Measurements from ENCODE around the gene MRPL50.
A peak's percentile ranks its signal among the peaks of the same experiment; 100 is the strongest.
"Not testable (repeated sequence)": the region's sequence is repeated elsewhere in the genome, so short reads cannot be mapped to it uniquely, and the experiment has no call there.

The MRPL50 gene

DNA sequence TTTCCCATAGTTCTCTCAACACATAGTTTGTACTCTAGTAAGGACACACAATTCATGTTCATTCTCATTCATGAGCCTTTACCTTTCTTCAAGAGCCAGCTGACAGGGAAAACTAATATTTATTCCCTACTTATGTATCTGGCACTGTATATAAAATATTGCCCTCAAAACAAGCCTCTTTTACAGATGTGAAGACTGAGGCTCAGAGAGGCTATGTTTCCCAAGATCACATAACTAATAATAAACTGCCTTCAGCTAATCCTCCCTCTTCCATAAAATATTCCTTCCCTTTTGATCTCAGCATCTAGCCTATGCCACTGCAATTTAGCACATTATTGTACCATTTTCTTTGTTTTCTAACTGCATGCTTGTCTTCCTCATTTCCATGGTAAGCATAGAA is 19.0 kb upstream of the MRPL50 start:
- no peak for DNase-seq

DNA sequence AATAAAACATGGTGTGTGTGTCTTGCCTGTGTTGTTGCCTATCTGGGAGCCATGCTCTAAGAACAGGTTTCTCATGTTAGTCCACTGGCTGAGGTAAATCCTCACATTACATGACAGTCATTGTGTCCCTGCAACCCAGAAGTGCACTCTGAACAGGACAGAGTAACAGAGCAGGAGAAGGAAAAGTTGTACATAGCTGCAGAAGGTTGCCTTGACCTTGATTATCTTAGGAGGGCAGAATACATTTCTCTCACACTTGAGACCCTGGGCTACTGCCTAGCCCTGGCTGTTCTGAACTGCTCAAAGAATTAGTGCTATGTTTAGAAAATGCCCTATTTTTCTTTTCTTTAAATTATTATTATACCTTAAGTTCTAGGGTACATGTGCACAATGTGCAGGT is 17.2 kb upstream of the MRPL50 start:
- no peak for DNase-seq

DNA sequence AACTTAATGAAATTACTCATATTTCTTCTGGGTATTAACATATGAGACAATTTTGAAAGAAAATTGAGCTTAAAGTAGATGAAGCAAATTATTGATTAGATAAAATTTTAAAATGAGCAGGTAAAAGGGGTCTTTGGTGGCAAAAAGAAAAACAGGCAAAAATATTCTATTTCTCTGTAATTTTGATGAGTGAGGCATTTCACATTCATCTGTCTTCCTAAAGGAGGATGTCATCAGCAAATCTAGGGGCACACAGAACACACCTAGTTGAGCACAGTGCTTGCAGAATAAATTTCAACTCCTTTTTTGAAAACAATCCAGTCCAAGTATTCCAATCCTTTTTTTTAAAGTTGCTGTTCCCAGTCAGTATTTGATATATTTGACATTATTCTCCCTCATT is 16.4 kb upstream of the MRPL50 start:
- no peak for DNase-seq

DNA sequence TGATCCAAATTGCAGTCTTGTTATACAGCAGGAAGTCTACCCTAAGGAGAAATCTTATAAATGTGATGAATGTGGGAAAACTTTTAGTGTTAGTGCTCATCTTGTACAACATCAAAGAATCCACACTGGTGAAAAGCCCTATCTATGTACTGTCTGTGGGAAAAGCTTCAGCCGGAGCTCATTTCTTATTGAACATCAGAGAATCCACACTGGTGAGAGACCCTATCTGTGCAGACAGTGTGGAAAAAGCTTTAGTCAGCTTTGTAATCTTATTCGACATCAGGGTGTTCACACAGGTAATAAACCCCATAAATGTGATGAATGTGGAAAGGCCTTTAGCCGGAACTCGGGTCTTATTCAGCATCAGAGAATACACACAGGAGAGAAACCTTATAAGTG is 10.7 kb upstream of the MRPL50 start:
- DNase-seq = no peak

DNA sequence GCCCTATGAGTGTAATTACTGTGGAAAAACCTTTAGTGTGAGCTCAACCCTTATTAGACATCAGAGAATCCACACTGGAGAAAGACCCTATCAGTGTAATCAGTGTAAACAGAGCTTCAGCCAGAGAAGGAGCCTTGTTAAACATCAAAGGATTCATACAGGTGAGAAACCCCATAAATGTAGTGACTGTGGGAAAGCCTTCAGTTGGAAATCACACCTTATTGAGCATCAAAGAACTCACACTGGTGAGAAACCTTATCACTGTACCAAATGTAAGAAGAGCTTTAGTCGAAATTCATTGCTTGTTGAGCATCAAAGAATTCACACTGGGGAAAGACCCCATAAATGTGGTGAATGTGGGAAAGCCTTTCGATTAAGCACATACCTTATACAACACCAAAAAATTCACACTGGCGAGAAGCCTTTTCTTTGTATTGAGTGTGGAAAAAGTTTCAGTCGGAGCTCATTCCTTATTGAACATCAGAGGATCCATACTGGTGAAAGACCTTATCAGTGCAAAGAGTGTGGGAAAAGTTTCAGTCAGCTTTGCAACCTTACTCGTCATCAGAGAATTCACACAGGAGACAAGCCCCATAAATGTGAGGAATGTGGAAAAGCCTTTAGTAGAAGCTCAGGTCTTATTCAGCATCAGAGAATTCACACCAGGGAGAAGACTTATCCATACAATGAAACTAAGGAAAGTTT is 10.1 kb upstream of the MRPL50 start:
- no peak for DNase-seq

DNA sequence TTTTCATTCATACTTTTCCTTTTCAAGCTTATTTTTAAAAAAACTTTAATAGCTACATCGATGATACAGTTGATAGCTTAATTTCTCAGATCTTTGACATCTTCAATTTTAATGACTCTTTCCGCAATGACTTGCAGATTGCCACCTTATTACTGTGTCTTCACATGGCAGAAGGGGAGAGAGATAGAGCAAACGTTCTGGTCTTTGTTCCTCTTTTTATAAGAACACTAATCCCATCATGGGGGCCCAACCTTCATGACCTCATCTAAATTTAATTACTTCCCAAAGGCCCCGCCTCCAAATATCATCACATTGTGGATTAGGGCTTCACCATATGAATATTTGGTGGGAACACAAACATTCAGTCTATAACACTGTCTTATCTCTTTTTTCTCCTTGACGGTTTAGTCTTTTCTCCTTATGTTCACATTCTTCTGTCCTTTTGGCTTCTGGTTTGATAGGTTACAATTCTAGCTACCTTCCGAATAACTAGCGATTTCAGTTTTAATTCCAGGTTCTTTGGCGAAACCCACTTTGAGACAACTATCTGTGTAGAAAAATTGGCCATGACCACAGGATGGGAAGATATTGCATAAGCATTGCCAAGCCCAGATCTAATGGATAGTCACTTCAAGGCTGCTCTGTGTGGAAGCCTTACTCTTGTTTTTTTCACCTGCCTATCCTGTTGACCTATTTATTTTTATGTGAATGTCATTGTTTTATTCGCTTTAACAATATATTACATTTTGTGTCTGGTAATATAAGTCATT is 5.3 kb upstream of the MRPL50 start:
- no peak for DNase-seq

DNA sequence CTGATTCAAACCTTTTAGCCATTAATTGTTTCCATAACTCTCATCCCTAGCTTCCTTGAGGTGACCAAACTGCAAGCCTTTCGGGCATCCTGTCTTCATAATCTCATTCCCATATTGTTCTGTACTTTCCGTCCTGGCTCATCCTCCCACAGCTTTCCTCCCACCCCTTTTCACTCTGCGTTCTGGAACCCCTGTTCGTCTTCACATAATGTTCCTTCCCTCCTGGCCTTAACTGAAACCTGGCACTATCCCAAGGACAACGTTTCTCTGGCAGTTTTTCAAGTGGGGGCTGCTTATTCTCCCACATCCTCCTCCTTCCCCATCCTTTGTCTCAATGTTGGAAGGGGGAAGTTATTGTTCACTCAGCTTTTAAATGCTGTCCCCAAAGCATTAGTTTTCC is 1.7 kb upstream of the MRPL50 start:
- no peak for DNase-seq

DNA sequence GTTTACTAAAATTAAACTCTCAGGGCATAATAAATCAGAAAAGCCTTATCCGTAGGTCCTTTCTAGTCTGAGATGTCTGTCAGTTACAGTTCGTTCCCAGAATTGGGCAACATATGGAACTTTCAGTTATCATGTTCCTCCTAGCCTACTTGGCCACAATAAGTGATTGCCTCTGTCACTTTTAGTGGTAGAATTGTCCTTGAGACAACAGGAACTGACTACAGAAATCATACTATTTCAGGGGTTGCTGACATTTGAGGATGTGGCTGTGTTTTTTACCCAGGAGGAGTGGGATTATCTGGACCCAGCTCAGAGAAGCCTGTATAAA is 1.2 kb upstream of the MRPL50 start:
- DNase-seq = peak; percentile 42

DNA sequence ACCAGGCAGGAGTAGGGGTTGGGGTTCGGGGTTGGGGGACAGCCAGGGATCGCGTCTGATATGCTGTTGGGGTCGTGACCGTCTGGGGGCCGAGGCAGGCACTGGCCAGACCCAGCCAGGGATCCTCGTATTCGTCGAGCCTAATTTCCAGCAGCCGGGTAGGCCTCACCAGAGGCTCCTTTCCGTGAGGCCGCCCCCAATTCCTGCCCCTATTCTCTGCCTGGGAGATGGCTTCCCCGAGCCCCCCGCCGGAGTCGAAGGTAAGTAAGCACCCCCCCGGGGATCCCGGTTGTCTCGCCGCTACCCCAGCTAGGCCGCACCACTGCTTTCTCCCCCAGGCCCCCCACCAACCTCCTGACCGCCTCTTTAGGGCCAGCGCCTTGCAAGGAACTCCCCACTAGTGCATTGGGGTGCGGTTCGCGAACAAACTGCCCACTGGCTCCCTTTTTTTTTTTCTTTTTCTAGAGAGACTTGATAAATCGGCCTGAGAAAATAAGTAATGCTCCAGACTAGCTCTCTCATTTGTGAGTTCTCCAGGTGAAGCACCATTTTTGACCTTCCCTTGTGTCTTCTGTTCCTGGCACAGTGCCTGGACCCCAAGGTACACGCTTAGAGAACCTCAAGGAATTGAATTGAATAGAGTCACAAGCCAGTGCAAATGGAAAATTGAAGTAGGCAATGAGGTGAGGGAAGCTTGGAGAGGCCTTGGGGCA is 668 bp upstream of the MRPL50 start:
- DNase-seq = peak; percentile 43

DNA sequence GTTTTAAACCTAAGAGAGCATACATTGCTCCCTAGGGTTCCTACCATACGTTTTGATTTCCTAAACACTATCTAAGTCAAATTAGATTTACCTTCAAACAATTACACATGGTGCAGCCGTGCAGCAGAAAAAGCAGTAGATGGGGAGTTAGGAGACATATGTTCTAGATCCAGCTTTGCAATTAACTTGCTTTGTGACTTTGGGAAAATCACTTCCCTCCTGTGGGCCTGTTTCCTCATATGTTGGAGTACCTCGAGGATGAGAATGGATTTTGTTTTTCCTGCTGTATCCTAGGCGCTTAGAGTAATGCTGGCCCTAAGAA is 711 bp downstream of the MRPL50 start:
- no peak for DNase-seq

DNA sequence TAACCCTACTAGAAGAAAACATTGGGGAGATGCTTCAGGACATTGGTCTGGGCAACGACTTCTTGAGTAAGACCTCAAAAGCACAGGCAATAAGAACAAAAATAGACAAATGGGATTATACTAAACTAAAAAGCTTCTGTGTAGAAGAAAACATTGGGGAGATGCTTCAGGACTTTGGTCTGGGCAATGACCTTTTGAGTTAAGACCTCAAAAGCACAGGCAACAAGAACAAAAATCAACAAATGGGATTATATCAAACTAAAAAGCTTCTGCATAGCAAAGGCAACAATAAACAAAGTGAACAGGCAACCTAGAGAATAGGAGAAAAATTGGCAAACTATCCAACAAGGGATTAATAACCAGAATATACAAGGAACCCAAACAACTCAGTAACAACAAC is 3.7 kb downstream of the MRPL50 start:
- DNase-seq = no peak

DNA sequence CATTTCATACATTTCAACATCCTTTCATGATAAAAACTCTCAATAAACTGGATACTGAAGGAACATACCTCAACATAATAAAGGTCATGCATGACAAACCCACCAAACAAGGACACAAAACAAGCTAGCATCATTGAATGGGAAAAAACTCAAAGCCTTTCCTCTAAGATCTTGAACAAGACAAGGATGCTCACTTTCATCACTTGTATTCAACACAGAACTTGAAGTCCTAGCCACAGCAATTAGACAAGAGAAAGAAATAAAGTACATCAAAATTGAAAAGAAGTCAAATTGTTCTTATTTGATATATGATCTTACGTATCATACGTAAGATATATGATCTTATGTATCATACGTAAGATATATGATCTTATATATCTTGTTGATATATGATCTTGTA is 5.3 kb downstream of the MRPL50 start:
- DNase-seq = no peak

DNA sequence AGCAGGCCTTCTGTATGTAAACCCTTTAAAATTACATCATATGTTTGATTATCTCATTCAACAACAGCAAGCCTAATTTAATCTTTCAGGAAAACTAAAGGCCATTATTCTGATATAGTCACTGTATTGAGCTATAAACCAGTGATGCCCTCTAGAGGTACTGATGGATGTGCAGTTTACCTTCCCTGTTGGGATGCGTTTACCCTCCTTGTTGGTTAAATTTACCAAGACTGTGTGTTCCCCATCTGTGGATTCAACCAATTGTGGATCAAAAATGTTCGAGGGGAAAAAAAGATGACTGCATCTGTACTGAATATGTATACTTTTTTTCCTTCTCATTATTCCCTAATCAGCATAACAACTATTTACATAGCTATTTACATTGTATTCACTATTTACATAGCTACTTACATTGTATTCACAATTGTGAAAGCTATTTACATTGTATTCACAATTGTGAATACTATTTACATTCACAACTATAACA is 9.9 kb downstream of the MRPL50 start:
- peak; percentile 41 for DNase-seq

DNA sequence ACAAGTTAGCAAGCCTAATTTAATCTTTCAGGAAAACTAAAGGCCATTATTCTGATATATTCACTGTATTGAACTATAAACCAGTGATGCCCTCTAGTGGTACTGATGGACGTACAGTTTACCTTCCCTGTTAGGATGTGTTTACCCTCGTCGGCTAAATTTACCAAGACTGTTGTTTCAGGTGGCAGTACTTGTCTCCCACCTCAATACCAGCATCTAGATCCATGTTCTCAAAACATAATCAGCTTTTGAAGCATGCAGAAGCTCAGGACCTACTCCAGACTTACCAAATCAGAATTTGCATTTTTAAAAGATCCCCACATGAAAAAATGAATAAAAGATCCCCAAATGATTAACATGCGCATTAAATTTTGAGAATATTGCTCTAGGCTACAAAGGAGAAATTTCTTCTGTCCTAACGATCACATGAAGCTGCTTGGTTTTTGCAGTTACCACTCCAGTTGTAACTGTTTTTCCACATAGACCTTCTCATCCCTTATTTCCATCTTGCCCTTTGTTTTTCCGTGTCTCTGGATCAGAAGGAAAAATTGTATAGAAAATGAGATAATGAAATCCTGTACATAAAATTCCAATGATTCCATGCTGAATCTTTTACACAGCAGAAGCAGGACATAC is 10.4 kb downstream of the MRPL50 start:
- peak; percentile 83 for DNase-seq

DNA sequence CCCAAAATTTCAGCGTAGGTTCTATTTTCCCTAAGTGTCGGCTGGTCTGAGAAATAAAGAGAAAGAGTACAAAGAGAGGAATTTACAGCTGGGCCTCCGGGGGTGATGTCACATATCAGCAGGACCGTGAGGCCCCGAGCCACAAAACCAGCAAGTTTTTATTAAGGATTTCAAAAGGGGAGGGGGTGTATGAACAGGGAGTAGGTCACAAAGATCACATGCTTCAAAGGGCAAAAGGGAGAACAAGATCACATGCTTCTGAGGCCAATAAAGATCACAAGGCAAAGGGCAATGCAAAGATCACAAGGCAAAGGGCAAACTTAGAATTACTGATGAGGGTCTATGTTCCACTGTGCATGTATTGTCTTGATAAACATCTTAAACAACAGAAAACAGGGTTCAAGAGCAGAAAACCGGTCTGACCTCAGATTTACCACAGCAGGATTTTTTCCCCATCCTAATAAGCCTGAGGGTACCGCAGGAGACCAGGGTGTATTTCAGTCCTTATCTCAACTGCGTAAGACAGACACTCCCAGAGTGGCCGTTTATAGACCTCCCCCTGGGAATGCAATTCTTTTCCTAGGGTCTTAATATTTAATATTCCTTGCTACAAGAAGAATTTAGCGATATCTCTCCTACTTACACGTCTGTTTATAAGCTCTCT is 13.4 kb downstream of the MRPL50 start, which contains the start of gene BAAT:
Gene BAAT, minus strand, starts transcription at position 134 of the 664 bp plus-strand sequence. CDS start 13,602 bp downstream, outside the sequence.
- not testable (repeated sequence) for DNase-seq

DNA sequence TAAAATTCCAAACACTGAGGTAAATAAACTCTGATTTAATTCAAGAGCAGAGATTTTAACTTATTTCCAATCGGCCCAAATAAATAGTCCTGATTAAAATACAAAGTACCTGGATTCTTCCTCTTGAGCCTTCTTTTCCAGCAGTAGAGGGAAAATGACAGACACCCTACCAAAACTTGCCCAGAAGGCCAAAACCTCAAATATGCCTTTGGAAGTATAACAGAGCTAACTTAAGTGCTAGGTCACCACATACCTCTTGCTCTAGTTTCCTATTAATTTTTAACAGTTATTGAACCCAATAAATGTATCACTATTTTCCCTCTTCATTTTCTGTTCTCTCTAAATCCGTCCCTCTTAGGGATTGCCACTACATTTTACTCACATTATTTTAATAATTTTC is 15.1 kb downstream of the MRPL50 start:
- DNase-seq = no peak

DNA sequence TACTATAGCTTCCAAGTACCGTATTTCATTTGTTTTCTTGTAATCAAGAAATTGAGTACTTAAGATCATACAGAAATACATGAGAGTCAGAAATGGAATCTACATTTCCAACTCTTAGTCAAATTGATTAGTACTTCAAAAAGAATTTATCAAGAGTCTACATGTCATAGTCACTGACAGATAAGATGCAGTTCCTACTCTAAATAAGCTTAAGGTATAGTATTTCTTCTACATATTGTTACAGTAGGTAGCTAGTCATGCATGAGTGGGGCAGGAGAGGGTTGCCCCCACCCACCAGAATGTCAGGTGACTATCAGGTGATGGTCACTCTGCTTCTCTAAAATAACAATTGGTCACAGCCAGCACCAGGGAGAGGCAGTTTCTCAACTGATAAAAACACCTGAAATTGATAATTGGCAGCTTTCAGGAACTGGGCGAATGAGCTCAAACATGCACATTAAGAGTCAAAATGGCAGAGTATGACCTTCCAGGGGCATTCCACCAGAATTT is 16.5 kb downstream of the MRPL50 start:
- no peak for DNase-seq

DNA sequence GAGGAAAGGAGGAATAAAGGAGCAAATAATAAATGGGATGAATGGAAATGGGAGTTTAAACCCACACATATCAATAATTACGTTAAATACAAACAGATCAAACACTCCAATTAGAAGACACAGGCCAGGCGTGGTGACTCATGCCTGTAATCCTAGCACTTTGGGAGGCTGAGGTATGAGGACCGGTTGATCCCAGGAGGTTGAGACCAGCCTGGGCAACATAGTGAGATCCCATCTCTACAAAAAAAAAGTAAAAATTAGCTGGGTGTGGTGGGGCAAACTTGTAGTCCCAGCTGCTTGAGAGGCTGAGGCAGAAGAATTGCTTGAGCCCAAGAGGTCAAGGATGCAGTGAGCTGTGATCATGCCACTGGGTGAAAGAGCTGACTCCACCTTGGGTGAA is 17.3 kb downstream of the MRPL50 start:
- DNase-seq = no peak

DNA sequence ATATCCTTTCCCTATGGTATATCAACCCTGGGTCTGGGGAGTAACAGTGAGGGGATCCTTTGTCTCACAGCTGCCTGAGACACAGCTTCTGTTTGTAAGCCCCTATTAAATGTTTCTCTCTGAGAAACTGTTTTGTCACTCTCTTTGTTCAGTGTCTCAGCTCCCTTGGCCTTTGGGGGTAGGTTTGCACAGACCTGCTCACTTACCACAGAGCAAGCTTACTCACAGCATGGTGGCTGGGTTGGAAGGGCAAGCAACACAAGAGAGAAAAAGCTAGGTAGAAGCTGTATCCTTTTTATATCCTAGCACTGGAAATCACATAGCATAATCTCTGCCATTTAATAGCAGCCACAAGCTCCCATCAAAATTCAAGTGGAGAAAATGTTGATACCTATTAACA is 18.1 kb downstream of the MRPL50 start:
- DNase-seq = no peak

DNA sequence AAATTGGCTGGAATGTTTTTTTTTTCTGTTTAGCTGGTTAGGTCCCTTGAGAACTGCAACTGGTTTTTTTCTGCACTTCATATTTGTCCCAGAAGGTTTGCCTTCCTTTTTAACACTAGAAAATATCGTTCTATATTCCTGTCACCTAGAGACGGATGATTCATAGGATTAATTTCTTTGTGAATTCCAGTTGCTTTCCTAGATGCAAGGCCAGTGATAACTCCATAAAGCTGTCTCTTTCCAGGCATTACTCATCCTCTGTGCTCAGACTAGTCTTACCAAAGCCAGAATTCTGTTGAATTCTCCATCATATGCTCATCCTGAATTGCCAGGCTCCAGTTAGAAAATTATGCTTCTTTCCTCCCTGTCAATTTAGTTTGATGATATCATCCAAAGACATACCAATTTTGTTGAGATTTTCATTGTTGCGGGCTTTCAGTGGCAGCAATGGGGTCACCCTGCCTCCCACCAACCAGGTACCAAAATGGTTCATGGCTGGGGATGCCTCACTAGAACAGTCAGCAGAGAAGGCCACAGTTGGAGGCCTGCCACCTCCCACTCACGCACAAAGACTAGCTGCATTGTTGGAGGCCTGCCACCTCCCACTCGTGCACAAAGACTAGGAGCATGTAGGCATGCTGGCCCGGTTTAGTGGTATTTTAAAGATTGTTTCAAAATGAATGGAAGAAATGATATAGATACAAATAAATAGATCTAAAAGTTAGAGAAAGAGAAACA is 22.1 kb downstream of the MRPL50 start:
- DNase-seq = no peak

DNA sequence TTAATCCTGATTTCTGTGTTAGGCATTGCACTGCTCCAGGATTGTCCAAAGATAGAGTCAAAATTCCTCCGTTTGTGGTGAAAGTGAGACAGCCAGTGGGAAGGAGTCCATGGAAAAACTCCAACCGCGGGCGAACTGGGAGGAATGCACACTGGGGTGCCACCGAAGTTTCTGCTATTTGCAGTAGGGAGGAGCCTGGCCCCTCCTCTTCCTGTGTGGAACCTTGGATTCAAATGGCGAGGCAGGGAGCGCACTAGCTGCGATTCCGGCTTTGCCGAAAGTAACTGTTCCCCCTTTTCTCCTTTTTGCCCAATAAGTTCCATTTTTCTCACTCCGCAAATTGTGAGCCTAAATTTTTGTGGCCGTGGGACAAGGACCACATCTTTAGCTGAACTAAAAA is 22.9 kb downstream of the MRPL50 start:
- DNase-seq = no peak
